GM12878 (cell line): ENCODE measurements around the gene MYL12B. TPM values are rescaled to one million over a fixed set of nuclear protein-coding genes. Genes with fewer than 3 reads are reported as not detected.

Experiments
- BRCA1 ChIP-seq: IDR thresholded peaks from 2 replicates; pipeline ENCODE4 v1.6.1; 2011; ENCODE audit warnings: low read depth, low read length, improper control_type of control experiment
- DPF2 ChIP-seq: fragments of 450-650 bp; IDR thresholded peaks from 2 replicates; pipeline ENCODE4 v1.6.1; 2017; ENCODE audit warnings: mild to moderate bottlenecking
- IKZF2 ChIP-seq, 2 experiments: fragments of 450-650 bp; IDR thresholded peaks; 2 replicates each; pipeline ENCODE4 v1.6.1; 2017; ENCODE audit warnings: mild to moderate bottlenecking in 2 of 2, moderate library complexity in 2 of 2
- JUNB ChIP-seq: IDR thresholded peaks from 2 replicates; pipeline ENCODE4 v1.6.1; 2016; ENCODE audit warnings: antibody characterized with exemption, mild to moderate bottlenecking
- MLLT1 ChIP-seq: fragments of 450-650 bp; IDR thresholded peaks from 2 replicates; pipeline ENCODE4 v1.6.1; 2016; ENCODE audit warnings: mild to moderate bottlenecking
- MYC ChIP-seq: IDR thresholded peaks from 2 replicates; pipeline ENCODE4 v1.6.1; 2011; ENCODE audit warnings: mild to moderate bottlenecking, low read length, moderate library complexity, inconsistent platforms; ENCODE audit not compliant: insufficient read depth, insufficient replicate concordance, insufficient read length, severe bottlenecking
- NFIC ChIP-seq: IDR thresholded peaks from 2 replicates; pipeline ENCODE4 v1.6.1; 2012; ENCODE audit warnings: low read depth, mild to moderate bottlenecking, inconsistent platforms, low read length, moderate library complexity
- NR2C1 ChIP-seq: fragments of 450-650 bp; IDR thresholded peaks from 2 replicates; pipeline ENCODE4 v1.6.1; 2017; ENCODE audit warnings: antibody characterized with exemption, mild to moderate bottlenecking, moderate library complexity
- PAX5 ChIP-seq: IDR thresholded peaks from 2 replicates; pipeline ENCODE4 v1.6.1; 2011; ENCODE audit warnings: low read depth, low read length, borderline replicate concordance
- PML ChIP-seq: IDR thresholded peaks from 2 replicates; pipeline ENCODE4 v1.6.1; 2012; ENCODE audit warnings: low read length, inconsistent platforms
- POU2F2 ChIP-seq: IDR thresholded peaks from 3 replicates; pipeline ENCODE4 v1.6.1; 2011; ENCODE audit warnings: low read depth, mild to moderate bottlenecking, low read length, borderline replicate concordance
- SMAD1 ChIP-seq: fragments of 450-650 bp; IDR thresholded peaks from 2 replicates; pipeline ENCODE4 v1.6.1; 2018; ENCODE audit warnings: mild to moderate bottlenecking, low read depth; ENCODE audit not compliant: partially characterized antibody
- SMARCA5 ChIP-seq: fragments of 450-650 bp; IDR thresholded peaks from 2 replicates; pipeline ENCODE4 v1.6.1; 2017; ENCODE audit warnings: mild to moderate bottlenecking
- SP1 ChIP-seq: IDR thresholded peaks from one replicate; pipeline ENCODE4 v1.6.1; 2011; ENCODE audit warnings: low read depth, low read length
- STAT3 ChIP-seq: IDR thresholded peaks from 2 replicates; pipeline ENCODE4 v1.6.1; 2011; ENCODE audit warnings: low read depth, low read length, improper control_type of control experiment
- TAF1 ChIP-seq: IDR thresholded peaks from 2 replicates; pipeline ENCODE4 v1.6.1; 2011; ENCODE audit warnings: mild to moderate bottlenecking, low read depth, low read length, borderline replicate concordance
- TBL1XR1 ChIP-seq: IDR thresholded peaks from 2 replicates; pipeline ENCODE4 v1.6.1; 2012; ENCODE audit warnings: low read depth, low read length, improper control_type of control experiment
- TCF7 ChIP-seq: IDR thresholded peaks from 2 replicates; pipeline ENCODE4 v1.6.1; 2014; ENCODE audit warnings: antibody characterized with exemption, borderline replicate concordance
- ZNF207 ChIP-seq: fragments of 450-650 bp; IDR thresholded peaks from 2 replicates; pipeline ENCODE4 v1.6.1; 2014; ENCODE audit warnings: antibody characterized with exemption, mild to moderate bottlenecking, borderline replicate concordance
- ZNF24 ChIP-seq: fragments of 450-650 bp; IDR thresholded peaks from 2 replicates; pipeline ENCODE4 v1.6.1; 2017; ENCODE audit warnings: antibody characterized with exemption, mild to moderate bottlenecking
- polyA plus RNA-seq, 11 experiments: library from polyadenylated mRNA; depleted of rRNA in 4 of 11; unstranded in 6 of 11; stranded (reverse) in 5 of 11; fragments of >200 nt; fragmentation: Nextera tagmentation in 4 of 11; fragmentation: Illumina TruSeq in 1 of 11; extraction: Ambion mirVana in 4 of 11; extraction: Trizol in 1 of 11; gene quantifications; 1 replicate in 1 of 11; 2 replicates in 10 of 11; pipeline versions ENCODE4 v1.2.1 to v1.2.3, GENCODE V29; 2011 to 2016; ENCODE audit warnings: inconsistent platforms in 2 of 11, missing spikeins in 2 of 11, low read depth in 1 of 11
- total RNA-seq, 4 experiments: library from RNA; depleted of rRNA in 3 of 4; stranded (reverse); fragments of >200 nt in 3 of 4; fragmentation: Illumina TruSeq in 1 of 4; extraction: Trizol in 1 of 4; gene quantifications; 2 replicates each; pipeline versions ENCODE4 v1.2.1 to v1.2.3, GENCODE V29; 2013 to 2021
- TF ChIP-seq, protein P1 (sequence below): fragments of 450-650 bp; IDR thresholded peaks from 2 replicates; pipeline ENCODE4 v1.6.1; 2018; ENCODE audit warnings: borderline replicate concordance, mild to moderate bottlenecking; ENCODE audit not compliant: partially characterized antibody
- TF ChIP-seq, protein P2 (sequence below): IDR thresholded peaks from 2 replicates; pipeline ENCODE4 v1.6.1; 2012; ENCODE audit warnings: mild to moderate bottlenecking, low read depth, low read length
- TF ChIP-seq, protein P3 (sequence below): IDR thresholded peaks from 2 replicates; pipeline ENCODE4 v1.6.1; 2012; ENCODE audit warnings: low read length, inconsistent platforms

MYL12B gene
- total and polyA plus RNA-seq, 10 of the 15 experiments (the other 5 are each of a cell fraction or from before 2014, with no cell fraction given), result 179 to 739 (median 400) TPM

DNA sequence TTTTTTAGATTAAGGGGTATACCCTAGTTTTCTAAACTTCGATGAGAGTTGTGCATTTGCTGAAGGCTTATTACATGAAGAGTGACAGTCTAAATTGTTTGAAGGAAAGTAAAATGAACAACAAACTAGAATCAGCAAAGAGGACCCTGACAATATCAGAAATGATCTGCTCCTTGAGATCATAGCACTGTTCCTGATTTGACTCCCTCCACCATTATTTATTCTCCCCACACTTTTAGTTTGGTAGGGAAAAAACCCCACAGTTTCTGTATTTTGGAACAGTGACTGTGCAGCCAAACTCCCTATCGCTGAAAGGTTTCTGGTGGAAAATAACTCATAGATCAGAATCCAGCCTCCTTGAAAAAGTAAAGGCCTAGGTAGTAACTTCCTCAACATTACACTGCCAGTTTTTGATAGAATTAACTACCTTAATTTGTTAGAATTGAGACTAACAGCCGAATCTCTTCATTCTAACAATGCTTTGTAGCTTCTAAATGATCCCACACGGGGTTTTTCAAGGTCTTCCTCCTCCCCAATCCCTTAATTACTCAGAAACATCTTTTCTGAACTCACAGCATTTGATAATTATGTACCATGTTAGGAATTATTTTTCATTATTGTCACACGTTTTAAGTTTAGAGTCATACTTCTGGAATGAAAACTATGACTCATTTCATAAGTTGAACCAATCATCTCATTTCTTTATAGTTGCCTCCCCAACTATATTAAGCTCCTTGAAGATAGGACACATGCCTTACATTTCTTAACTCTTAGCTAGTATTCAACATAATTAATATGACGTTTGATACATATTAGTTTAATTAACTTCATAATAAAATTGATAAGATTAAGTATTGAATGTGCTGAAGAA is 11.5 kb upstream of the MYL12B start (continued):
- TF ChIP-seq, protein P1, sequence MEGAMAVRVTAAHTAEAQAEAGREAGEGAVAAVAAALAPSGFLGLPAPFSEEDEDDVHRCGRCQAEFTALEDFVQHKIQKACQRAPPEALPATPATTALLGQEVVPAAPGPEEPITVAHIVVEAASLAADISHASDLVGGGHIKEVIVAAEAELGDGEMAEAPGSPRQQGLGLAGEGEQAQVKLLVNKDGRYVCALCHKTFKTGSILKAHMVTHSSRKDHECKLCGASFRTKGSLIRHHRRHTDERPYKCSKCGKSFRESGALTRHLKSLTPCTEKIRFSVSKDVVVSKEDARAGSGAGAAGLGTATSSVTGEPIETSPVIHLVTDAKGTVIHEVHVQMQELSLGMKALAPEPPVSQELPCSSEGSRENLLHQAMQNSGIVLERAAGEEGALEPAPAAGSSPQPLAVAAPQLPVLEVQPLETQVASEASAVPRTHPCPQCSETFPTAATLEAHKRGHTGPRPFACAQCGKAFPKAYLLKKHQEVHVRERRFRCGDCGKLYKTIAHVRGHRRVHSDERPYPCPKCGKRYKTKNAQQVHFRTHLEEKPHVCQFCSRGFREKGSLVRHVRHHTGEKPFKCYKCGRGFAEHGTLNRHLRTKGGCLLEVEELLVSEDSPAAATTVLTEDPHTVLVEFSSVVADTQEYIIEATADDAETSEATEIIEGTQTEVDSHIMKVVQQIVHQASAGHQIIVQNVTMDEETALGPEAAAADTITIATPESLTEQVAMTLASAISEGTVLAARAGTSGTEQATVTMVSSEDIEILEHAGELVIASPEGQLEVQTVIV, result no peak
- TF ChIP-seq MYC, result no peak
- TF ChIP-seq PML, result 0 out of 2 replicates have a peak, but pooled peaks have one; percentile 45
- TF ChIP-seq, protein P2, sequence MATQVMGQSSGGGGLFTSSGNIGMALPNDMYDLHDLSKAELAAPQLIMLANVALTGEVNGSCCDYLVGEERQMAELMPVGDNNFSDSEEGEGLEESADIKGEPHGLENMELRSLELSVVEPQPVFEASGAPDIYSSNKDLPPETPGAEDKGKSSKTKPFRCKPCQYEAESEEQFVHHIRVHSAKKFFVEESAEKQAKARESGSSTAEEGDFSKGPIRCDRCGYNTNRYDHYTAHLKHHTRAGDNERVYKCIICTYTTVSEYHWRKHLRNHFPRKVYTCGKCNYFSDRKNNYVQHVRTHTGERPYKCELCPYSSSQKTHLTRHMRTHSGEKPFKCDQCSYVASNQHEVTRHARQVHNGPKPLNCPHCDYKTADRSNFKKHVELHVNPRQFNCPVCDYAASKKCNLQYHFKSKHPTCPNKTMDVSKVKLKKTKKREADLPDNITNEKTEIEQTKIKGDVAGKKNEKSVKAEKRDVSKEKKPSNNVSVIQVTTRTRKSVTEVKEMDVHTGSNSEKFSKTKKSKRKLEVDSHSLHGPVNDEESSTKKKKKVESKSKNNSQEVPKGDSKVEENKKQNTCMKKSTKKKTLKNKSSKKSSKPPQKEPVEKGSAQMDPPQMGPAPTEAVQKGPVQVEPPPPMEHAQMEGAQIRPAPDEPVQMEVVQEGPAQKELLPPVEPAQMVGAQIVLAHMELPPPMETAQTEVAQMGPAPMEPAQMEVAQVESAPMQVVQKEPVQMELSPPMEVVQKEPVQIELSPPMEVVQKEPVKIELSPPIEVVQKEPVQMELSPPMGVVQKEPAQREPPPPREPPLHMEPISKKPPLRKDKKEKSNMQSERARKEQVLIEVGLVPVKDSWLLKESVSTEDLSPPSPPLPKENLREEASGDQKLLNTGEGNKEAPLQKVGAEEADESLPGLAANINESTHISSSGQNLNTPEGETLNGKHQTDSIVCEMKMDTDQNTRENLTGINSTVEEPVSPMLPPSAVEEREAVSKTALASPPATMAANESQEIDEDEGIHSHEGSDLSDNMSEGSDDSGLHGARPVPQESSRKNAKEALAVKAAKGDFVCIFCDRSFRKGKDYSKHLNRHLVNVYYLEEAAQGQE, result no peak
- TF ChIP-seq SMAD1, result peak; percentile 33
- 0 out of 2 replicates have a peak, but pooled peaks have one; percentile 24 for TF ChIP-seq TCF7
- TF ChIP-seq ZNF207, result no peak
- TF ChIP-seq TBL1XR1, result no peak
- no peak for TF ChIP-seq SMARCA5
- no peak for TF ChIP-seq BRCA1
- TF ChIP-seq TAF1, result no peak
- TF ChIP-seq MLLT1, result no peak
- no peak for TF ChIP-seq SP1
- TF ChIP-seq JUNB, result peak; percentile 91
- peak in 1 of 2 experiments; percentile 56; a peak in 2 of 4 replicates for TF ChIP-seq IKZF2 (IDR thresholded peaks at IDR 0.05)
- TF ChIP-seq ZNF24, result no peak
- no peak for TF ChIP-seq DPF2
- no peak for TF ChIP-seq PAX5
- no peak for TF ChIP-seq STAT3
- TF ChIP-seq NR2C1, result no peak
- TF ChIP-seq POU2F2, result no peak
- TF ChIP-seq, protein P3, sequence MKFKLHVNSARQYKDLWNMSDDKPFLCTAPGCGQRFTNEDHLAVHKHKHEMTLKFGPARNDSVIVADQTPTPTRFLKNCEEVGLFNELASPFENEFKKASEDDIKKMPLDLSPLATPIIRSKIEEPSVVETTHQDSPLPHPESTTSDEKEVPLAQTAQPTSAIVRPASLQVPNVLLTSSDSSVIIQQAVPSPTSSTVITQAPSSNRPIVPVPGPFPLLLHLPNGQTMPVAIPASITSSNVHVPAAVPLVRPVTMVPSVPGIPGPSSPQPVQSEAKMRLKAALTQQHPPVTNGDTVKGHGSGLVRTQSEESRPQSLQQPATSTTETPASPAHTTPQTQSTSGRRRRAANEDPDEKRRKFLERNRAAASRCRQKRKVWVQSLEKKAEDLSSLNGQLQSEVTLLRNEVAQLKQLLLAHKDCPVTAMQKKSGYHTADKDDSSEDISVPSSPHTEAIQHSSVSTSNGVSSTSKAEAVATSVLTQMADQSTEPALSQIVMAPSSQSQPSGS, result peak; percentile 59
- peak; percentile 57 for TF ChIP-seq NFIC
